GM19193 (cell line): ENCODE data around the gene FAXDC2.

Source experiments
- POLR2A ChIP-seq: IDR thresholded peaks from 4 replicates; pipeline ENCODE4 v1.6.1; 2011; ENCODE audit not compliant: insufficient read depth, insufficient read length; ENCODE audit errors: extremely low read depth

FAXDC2 gene

GRCh38 chr5:154850255-154851062, at the start of gene FAXDC2:
TSS of gene FAXDC2 (minus strand) at chr5:154850603. CDS start at chr5:154838178, 12,425 bp downstream.
- TF ChIP-seq POLR2A, result no peak

- TF ChIP-seq POLR2A, result no peak
These were observed 49.7 kb upstream of the FAXDC2 start for GRCh38 chr5:154900066-154900465.

GRCh38 chr5:154899151-154899816, 48.9 kb upstream of the FAXDC2 start:
- no peak for TF ChIP-seq POLR2A

- no peak for TF ChIP-seq POLR2A
These were observed 47.8 kb upstream of the FAXDC2 start for GRCh38 chr5:154898210-154898609.

GRCh38 chr5:154896562-154897165, 46.3 kb upstream of the FAXDC2 start:
- no peak for TF ChIP-seq POLR2A

- TF ChIP-seq POLR2A, result no peak
These were observed 45.5 kb upstream of the FAXDC2 start for GRCh38 chr5:154895606-154896561.

- TF ChIP-seq POLR2A, result no peak
These were observed 43.0 kb upstream of the FAXDC2 start for GRCh38 chr5:154893381-154893780.

GRCh38 chr5:154892369-154892771, 42.0 kb upstream of the FAXDC2 start:
- TF ChIP-seq POLR2A, result no peak

- TF ChIP-seq POLR2A, result no peak
These were observed 35.0 kb upstream of the FAXDC2 start for GRCh38 chr5:154885439-154885838.

- no peak for TF ChIP-seq POLR2A
These were observed 34.0 kb upstream of the FAXDC2 start for GRCh38 chr5:154884424-154884823.

GRCh38 chr5:154881986-154882385, 31.6 kb upstream of the FAXDC2 start:
- no peak for TF ChIP-seq POLR2A

GRCh38 chr5:154878642-154879335, 28.4 kb upstream of the FAXDC2 start:
- TF ChIP-seq POLR2A, result no peak

GRCh38 chr5:154873791-154874331, 23.5 kb upstream of the FAXDC2 start:
- TF ChIP-seq POLR2A, result no peak

- no peak for TF ChIP-seq POLR2A
These were observed 21.3 kb upstream of the FAXDC2 start for GRCh38 chr5:154871734-154872133.
